Measurements from ENCODE around the gene N4BP3. TPM values are rescaled to one million over a fixed set of nuclear protein-coding genes. Genes with fewer than 3 reads are reported as not detected.

Gene N4BP3
- total and polyA plus RNA-seq, 2 of the 13 experiments (the other 11 are each of a cell fraction or from before 2014, with no cell fraction given) = 0.13 TPM; not detected in 1

DNA sequence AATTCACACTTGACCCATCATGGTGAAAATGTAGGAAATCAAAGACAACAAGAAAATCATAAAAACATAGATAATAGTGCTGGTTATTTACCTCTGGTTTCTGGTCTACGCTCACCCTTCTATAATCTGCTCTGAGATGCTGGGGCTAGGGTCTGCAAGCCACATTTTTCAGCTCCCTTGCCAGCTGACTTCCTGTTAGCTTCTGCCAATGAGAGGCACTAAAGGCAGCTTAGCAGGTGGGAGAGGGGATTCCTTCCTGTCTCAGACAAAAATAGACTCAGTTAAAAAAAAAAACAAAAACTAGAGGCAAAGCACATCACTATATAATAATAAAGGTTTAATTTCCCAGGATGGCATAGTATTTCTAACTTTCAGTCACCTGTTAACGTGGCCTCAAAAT lies 20.2 kb upstream of the N4BP3 start (continued):
- TF ChIP-seq FOXK1 (CRISPR knock-in tag; IDR thresholded peaks at IDR 0.05; ENCODE audit: borderline replicate concordance, low read depth) (no peak), ZBTB46 (CRISPR knock-in tag; IDR thresholded peaks at IDR 0.05; ENCODE audit: borderline replicate concordance) (no peak), FOXP1 (IDR thresholded peaks at IDR 0.05) (no peak), FOXP1 (CRISPR knock-in tag; IDR thresholded peaks at IDR 0.05) (no peak), ZSCAN25 (CRISPR knock-in tag; IDR thresholded peaks at IDR 0.05) (no peak)
- TF ChIP-seq, protein P1, sequence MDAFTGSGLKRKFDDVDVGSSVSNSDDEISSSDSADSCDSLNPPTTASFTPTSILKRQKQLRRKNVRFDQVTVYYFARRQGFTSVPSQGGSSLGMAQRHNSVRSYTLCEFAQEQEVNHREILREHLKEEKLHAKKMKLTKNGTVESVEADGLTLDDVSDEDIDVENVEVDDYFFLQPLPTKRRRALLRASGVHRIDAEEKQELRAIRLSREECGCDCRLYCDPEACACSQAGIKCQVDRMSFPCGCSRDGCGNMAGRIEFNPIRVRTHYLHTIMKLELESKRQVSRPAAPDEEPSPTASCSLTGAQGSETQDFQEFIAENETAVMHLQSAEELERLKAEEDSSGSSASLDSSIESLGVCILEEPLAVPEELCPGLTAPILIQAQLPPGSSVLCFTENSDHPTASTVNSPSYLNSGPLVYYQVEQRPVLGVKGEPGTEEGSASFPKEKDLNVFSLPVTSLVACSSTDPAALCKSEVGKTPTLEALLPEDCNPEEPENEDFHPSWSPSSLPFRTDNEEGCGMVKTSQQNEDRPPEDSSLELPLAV (CRISPR knock-in tag; conservative IDR thresholded peaks at IDR 0.05; ENCODE audit: low read depth) = no peak

- ATAC-seq (no peak), FAIRE-seq (no peak), DNase-seq (ENCODE audit: low spot score) (no peak)
- intact Hi-C loops (cut with micrococcal nuclease; ENCODE audit: unreplicated experiment) (no loop called here), in situ Hi-C loops (cut with HindIII; ENCODE audit: extremely low pct_ligation_motif_present, low pct_unique_long_range_greater_than_20kb) (no loop called here)
- Histone ChIP-seq H3K9me3 (ENCODE audit: low read length) (no peaks in the 10 kb centered on the region), H4K20me1 (ENCODE audit: insufficient read depth, low read length) (no peaks in the 10 kb centered on the region), H3K4me3 (replicated peaks in 1 of 3; ENCODE audit: insufficient read depth in 1 of 3, low read depth in 2 of 3, low read length in 3 of 3) (no peak overlapping the region), H3K4me2 (ENCODE audit: low read depth, low read length) (no peak overlapping the region), H3K36me3 (replicated peaks in 1 of 2; ENCODE audit: control insufficient read depth in 1 of 2, insufficient read depth in 2 of 2, low read length in 2 of 2) (no peaks in the 10 kb centered on the region), H3K27ac (ENCODE audit: extremely low read length, insufficient read depth, low read length) (no peak overlapping the region), H3K79me2 (ENCODE audit: insufficient read depth, low read length) (no peaks in the 10 kb centered on the region), H2AFZ (ENCODE audit: low read length) (no peak overlapping the region), H3K9ac (ENCODE audit: insufficient read depth, low read depth, low read length) (no peak overlapping the region), H3K27me3 (ENCODE audit: control insufficient read depth in 1 of 2, insufficient read depth in 2 of 2, low read length in 2 of 2) (no peaks in the 10 kb centered on the region; a peak in 1 of 5 replicates), H3K4me1 (ENCODE audit: insufficient read depth, low read length) (no peaks in the 10 kb centered on the region)
- no peak for TF ChIP-seq HIVEP1 (CRISPR knock-in tag; IDR thresholded peaks at IDR 0.05)
- no peak for TF ChIP-seq ARNT2 (CRISPR knock-in tag; IDR thresholded peaks at IDR 0.05; ENCODE audit: low read depth)
- no peak for TF ChIP-seq ZNF879 (CRISPR knock-in tag; IDR thresholded peaks at IDR 0.05)
- TF ChIP-seq SP140L (CRISPR knock-in tag; IDR thresholded peaks at IDR 0.05; ENCODE audit: borderline replicate concordance) = no peak
- TF ChIP-seq KDM6A (CRISPR knock-in tag; IDR thresholded peaks at IDR 0.05; ENCODE audit: low read depth) = no peak
- no peak for TF ChIP-seq RARA (CRISPR knock-in tag; IDR thresholded peaks at IDR 0.05)
- TF ChIP-seq ZNF570 (CRISPR knock-in tag; IDR thresholded peaks at IDR 0.05; ENCODE audit: borderline replicate concordance) = no peak
- TF ChIP-seq MYNN (CRISPR knock-in tag; IDR thresholded peaks at IDR 0.05; ENCODE audit: low read depth) = no peak
- no TSS peak for BruUV-seq (replicated peaks)
- ChIA-PET CTCF (ENCODE audit: low intra/inter-chr PET ratio, low total read pairs) (no interaction called here), POLR2A (no interaction called here)
- 45% methylated on average over 9 of the region's 9 CpGs for WGBS (ENCODE audit: low lambda C conversion rate)
Observed at GRCh38 chr5:178094345-178094744, 19.0 kb upstream of the N4BP3 start.
